Right lobe of liver (tissue), 4 donors: ENCODE results near the gene OSM.

ENCODE experiments used
- POLR2A ChIP-seq: fragments of 450-650 bp; IDR thresholded peaks from one replicate; pipeline ENCODE4 v1.6.1; 2017; ENCODE audit warnings: antibody characterized with exemption, mild to moderate bottlenecking
- TF ChIP-seq, protein P1 (sequence below), 4 donors: fragments of 200-600 bp in 3 of 4; fragments of 450-650 bp in 1 of 4; IDR thresholded peaks; one replicate each; pipeline versions ENCODE4 v1.5.1 to v1.8.0; 2016 to 2022; ENCODE audit warnings: antibody characterized with exemption in 4 of 4, mild to moderate bottlenecking in 2 of 4
- donor health status: DM: no; HTN: no; CAD: no.
- donor health status: DM: no; HTN: no; CAD: no.
- donor health status: DM: no; HTN: yes; CAD: no.

DNA sequence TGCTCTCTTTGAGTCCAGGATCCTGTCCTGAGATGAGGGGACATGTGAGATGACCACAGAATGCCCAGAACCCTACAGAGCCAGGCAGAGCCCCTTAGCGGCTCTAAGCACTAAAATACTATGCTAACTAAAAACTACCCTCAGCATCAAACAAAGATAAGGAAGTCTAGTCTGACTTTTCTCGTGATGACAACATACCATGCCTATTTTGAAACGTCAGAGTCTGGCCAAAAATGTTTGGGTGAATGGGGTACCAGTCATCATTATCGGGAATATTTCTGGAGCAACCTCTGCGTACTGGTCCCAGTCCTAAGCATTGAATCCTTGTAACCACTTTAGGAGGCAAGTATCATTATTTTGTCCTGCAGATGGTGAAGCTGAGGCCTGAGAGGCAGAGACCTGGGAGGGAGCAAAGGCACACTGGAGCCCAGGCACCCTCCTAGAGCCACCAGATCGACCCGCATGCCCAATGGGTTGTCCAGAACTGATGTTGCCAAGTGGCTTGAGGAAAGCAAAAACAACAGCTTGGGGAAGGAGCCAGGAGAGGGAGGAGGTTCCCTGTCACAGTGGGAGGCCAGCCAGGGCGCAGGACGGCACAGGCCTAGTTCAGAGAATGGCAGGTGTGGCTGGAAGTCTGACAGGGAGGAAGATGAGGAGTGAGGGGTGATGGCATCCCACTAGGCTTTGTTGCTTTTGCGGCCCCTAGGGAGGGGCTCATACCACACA lies 7.2 kb upstream of the OSM start:
- TF ChIP-seq, protein P1, sequence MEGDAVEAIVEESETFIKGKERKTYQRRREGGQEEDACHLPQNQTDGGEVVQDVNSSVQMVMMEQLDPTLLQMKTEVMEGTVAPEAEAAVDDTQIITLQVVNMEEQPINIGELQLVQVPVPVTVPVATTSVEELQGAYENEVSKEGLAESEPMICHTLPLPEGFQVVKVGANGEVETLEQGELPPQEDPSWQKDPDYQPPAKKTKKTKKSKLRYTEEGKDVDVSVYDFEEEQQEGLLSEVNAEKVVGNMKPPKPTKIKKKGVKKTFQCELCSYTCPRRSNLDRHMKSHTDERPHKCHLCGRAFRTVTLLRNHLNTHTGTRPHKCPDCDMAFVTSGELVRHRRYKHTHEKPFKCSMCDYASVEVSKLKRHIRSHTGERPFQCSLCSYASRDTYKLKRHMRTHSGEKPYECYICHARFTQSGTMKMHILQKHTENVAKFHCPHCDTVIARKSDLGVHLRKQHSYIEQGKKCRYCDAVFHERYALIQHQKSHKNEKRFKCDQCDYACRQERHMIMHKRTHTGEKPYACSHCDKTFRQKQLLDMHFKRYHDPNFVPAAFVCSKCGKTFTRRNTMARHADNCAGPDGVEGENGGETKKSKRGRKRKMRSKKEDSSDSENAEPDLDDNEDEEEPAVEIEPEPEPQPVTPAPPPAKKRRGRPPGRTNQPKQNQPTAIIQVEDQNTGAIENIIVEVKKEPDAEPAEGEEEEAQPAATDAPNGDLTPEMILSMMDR (IDR thresholded peaks at IDR 0.05): no peak
- TF ChIP-seq POLR2A: no peak
